Esophagus squamous epithelium (tissue), 5 donors: ENCODE data around the gene MFSD12. TPM values are rescaled to one million over a fixed set of nuclear protein-coding genes. Genes with fewer than 3 reads are reported as not detected.

Experiments
- DNase-seq: peaks from one replicate; lab custom pipeline; 2025; lab: John Stamatoyannopoulos, UW
- H3K27ac ChIP-seq, 4 donors: fragments of 200-600 bp; sonication (generic); one replicate each; pipeline ENCODE4 v1.5.1; 2016 to 2019; ENCODE audit warnings: mild to moderate bottlenecking in 1 of 4
- H3K27me3 ChIP-seq, 4 donors: fragments of 200-600 bp; sonication (generic); 1 replicate in 3 of 4; 2 replicates in 1 of 4; pipeline versions ENCODE4 v1.5.1 to v1.6.0; 2017 to 2021; ENCODE audit warnings: antibody characterized with exemption in 1 of 4
- H3K36me3 ChIP-seq, 3 donors: fragments of 200-600 bp; sonication (generic); one replicate each; pipeline ENCODE4 v1.5.1; 2016 to 2019
- H3K4me1 ChIP-seq, 3 donors: fragments of 200-600 bp; sonication (generic); one replicate each; pipeline ENCODE4 v1.5.1; 2017 to 2019
- H3K4me3 ChIP-seq, 4 donors: fragments of 200-600 bp; sonication (generic); 1 replicate in 3 of 4; 2 replicates in 1 of 4; pipeline ENCODE4 v1.5.1; 2016 to 2019; ENCODE audit warnings: mild to moderate bottlenecking in 2 of 4, moderate library complexity in 1 of 4
- H3K9me3 ChIP-seq, 3 donors: fragments of 200-600 bp; sonication (generic); one replicate each; pipeline ENCODE4 v1.5.1; 2016 to 2019
- POLR2A ChIP-seq, 4 donors: fragments of 450-650 bp; IDR thresholded peaks; one replicate each; pipeline ENCODE4 v1.6.1; 2017; ENCODE audit warnings: antibody characterized with exemption in 4 of 4, mild to moderate bottlenecking in 4 of 4, moderate library complexity in 3 of 4
- WGBS, 2 donors: methylation state at CpG; one replicate each; pipeline ENCODE4 v1.1.5; 2018; 5-methylcytosine and 5-hydroxymethylcytosine counted together
- intact Hi-C: fragments of 100-400 bp; cut with DNase I; formaldehyde crosslinking; loops from one replicate; pipeline ENCODE4 v1.15.0; 2022
- total RNA-seq, 4 donors: library from RNA; depleted of rRNA; stranded (reverse); fragments of >200 nt; gene quantifications; one replicate each; pipeline ENCODE4 v1.1.0, GENCODE V29; 2016
- TF ChIP-seq, protein P1 (sequence below), 6 experiments: fragments of 450-650 bp in 4 of 6; fragments of 200-600 bp in 2 of 6; sonication (generic) in 2 of 6; IDR thresholded peaks; one replicate each; pipeline ENCODE4 v1.5.1; 2016 to 2019; ENCODE audit warnings: antibody characterized with exemption in 6 of 6, mild to moderate bottlenecking in 4 of 6, moderate library complexity in 4 of 6
- donor health status: DM: yes; HTN: yes; CAD: no.

Gene MFSD12
- total RNA-seq, 4 donors from 2014 or later = 22.5 to 50.4 (median 37.3) TPM

GRCh38 chr19:3507371-3508120 is 49.8 kb downstream of the MFSD12 start:
- H3K27me3 ChIP-seq = no peaks in the 10 kb centered on the region
- peak overlapping the region; percentile 80 to 100 (median 96) for H3K4me3 ChIP-seq
- peak in 2 of 4 donors; percentile 18 to 39 for TF ChIP-seq POLR2A (IDR thresholded peaks at IDR 0.05)
- TF ChIP-seq, protein P1, sequence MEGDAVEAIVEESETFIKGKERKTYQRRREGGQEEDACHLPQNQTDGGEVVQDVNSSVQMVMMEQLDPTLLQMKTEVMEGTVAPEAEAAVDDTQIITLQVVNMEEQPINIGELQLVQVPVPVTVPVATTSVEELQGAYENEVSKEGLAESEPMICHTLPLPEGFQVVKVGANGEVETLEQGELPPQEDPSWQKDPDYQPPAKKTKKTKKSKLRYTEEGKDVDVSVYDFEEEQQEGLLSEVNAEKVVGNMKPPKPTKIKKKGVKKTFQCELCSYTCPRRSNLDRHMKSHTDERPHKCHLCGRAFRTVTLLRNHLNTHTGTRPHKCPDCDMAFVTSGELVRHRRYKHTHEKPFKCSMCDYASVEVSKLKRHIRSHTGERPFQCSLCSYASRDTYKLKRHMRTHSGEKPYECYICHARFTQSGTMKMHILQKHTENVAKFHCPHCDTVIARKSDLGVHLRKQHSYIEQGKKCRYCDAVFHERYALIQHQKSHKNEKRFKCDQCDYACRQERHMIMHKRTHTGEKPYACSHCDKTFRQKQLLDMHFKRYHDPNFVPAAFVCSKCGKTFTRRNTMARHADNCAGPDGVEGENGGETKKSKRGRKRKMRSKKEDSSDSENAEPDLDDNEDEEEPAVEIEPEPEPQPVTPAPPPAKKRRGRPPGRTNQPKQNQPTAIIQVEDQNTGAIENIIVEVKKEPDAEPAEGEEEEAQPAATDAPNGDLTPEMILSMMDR (IDR thresholded peaks at IDR 0.05) = no peak
- peaks cover 11 to 69% (median 20%) of the 10 kb centered on the region in 3 donors for H3K4me1 ChIP-seq
- WGBS, 2 donors = 20 to 38% methylated on average over 13 to 26 of the region's 31 CpGs
- intact Hi-C loops = loop anchor here (5.0 kb wide), 1 partner anchor 60 kb away; no protein-coding TSS in a partner anchor
- peaks cover 0 to 41% (median 0%) of the 10 kb centered on the region in 3 donors for H3K36me3 ChIP-seq
- DNase-seq = no peak
- H3K27ac ChIP-seq = peak overlapping the region; percentile 92 to 98 (median 96)
- H3K9me3 ChIP-seq = no peaks in the 10 kb centered on the region

GRCh38 chr19:3506384-3507340 is 50.7 kb downstream of the MFSD12 start:
- intact Hi-C loops = loop anchor here (5.0 kb wide), 1 partner anchor 61 kb away; no protein-coding TSS in a partner anchor

DNA sequence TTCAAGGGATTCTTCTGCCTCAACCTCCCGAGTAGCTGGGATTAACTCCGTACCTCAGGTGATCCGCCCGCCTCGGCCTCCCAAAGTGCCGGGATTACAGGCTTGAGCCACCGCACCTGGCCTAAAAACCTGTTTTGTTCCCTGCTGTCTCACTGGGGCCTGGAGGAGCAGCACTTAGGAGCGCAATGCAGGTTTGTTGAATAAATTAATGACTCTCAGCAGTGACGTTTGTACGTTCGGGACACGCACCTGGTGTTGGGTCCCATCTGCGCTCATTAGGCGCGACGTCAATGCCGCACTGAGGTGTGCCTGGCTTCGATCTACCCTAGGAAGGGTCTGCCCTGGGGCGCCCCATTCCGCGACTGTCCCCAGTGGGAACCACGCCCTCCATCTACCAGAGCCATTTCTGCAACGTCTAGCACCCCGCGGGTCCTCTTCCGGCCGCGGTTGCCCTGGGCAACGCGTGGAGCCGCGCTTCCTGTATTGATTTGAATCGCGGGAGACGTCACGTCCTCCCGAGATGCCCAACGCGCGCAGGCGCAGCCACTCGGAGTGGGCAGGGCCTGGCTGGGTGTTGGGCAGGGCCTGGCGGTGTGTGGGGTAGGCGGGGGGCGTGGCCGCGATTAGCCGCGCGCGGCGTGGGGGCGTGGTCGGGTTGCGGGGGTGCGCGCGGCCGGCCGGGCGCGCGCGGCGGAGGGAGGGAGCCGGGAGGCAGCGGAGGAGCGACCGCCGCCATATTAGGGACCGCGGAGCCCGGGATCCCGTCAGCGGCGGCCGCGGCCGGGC is 51.6 kb downstream of the MFSD12 start, which contains the start of gene FZR1:
FZR1 (plus strand) TSS at position 714 of the 786 bp plus-strand sequence. CDS start 16,679 bp downstream, outside the sequence.
- intact Hi-C loops = loop anchor here (5.0 kb wide), 1 partner anchor 62 kb away; no protein-coding TSS in a partner anchor
- WGBS, 2 donors = 3 to 4% methylated on average over 13 to 25 of the region's 79 CpGs

More at GRCh38 chr19:3506384-3507340, 50.7 kb downstream of the MFSD12 start:
- Histone ChIP-seq H3K4me1 (peaks cover 11 to 62% (median 20%) of the 10 kb centered on the region in 3 donors), H3K27me3 (no peaks in the 10 kb centered on the region), H3K36me3 (peaks cover 0 to 32% (median 0%) of the 10 kb centered on the region in 3 donors), H3K9me3 (no peaks in the 10 kb centered on the region), H3K27ac (peak overlapping the region; percentile 92 to 98 (median 96)), H3K4me3 (peak overlapping the region; percentile 80 to 100 (median 96))
- DNase-seq = peak; percentile 24
- 0 to 2% methylated on average over 22 to 39 of the region's 69 CpGs for WGBS, 2 donors
- TF ChIP-seq, protein P1 (IDR thresholded peaks at IDR 0.05) = no peak
- TF ChIP-seq POLR2A (IDR thresholded peaks at IDR 0.05) = no peak

DNA sequence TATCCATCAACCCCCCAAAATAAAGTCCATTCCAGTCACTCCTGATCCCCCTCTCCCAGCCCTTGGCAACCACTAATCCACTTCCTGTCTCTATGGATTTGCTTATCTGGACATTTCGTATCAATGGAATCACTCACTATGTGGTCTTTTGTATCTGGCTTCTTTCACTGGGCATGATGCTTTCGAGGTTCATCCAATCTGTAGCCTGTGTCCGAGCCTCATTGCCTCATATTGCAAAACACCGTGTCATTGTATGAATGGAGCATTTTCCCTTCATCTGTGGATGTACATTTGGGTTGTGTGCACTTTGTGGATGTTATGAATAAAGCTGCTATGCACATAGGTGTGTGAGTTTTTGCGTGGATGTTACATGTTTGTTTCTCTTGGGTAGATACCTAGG is 52.7 kb downstream of the MFSD12 start:
- TF ChIP-seq, protein P1 (IDR thresholded peaks at IDR 0.05) = no peak
- TF ChIP-seq POLR2A (IDR thresholded peaks at IDR 0.05) = no peak
- H3K36me3 ChIP-seq = peaks cover 0 to 13% (median 0%) of the 10 kb centered on the region in 3 donors
- peaks cover 11 to 55% (median 22%) of the 10 kb centered on the region in 3 donors for H3K4me1 ChIP-seq
- H3K27me3 ChIP-seq = no peaks in the 10 kb centered on the region
- intact Hi-C loops = loop anchor here (5.0 kb wide), 1 partner anchor 63 kb away; no protein-coding TSS in a partner anchor
- no peaks in the 10 kb centered on the region for H3K9me3 ChIP-seq
- no peak overlapping the region for H3K4me3 ChIP-seq
- DNase-seq = no peak
- 76 to 90% methylated on average over 5 of the region's 5 CpGs for WGBS, 2 donors
- peak overlapping the region in 3 of 4 donors; percentile 94 to 98 (median 98) for H3K27ac ChIP-seq

More for the DNA sequence above, 51.6 kb downstream of the MFSD12 start, which contains the start of gene FZR1:
- Histone ChIP-seq H3K4me3 (peak within 1 kb of the TSS; percentile 80 to 100 (median 96)), H3K9me3 (no peaks in the 10 kb centered on the region), H3K27me3 (no peaks in the 10 kb centered on the region), H3K27ac (peak within 1 kb of the TSS; percentile 92 to 98 (median 96)), H3K4me1 (peaks cover 11 to 59% (median 20%) of the 10 kb centered on the region in 3 donors), H3K36me3 (peaks cover 0 to 24% (median 0%) of the 10 kb centered on the region in 3 donors)
- DNase-seq = peak; percentile 93
- TF ChIP-seq POLR2A (IDR thresholded peaks at IDR 0.05) = peak in 3 of 4 donors; percentile 80 to 88 (median 88)
- TF ChIP-seq, protein P1 (IDR thresholded peaks at IDR 0.05) = peak in 1 of 6 experiments; percentile 12
